Measurements from ENCODE around the gene TRPV4.

The TRPV4 gene

DNA sequence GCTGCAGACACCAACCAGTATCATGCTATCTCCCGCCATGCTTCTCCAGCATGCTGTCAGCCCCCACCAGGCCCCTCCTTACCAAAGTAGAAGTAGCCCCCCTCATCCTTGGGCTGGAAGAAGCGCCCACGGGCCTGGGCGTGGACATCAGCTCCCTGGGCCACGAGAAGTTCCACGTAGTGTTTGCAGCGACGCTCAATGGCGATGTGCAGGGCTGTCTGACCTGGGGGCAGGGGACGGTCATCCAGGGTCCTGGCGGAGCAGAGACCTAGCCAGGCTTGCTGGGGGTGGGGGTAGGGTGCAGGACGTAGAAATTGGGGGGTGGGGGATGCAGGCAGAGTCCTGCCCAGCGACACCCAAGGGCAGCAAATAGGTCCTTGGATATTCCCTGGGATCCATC is 32.7 kb downstream of the TRPV4 start (continued):
- TF ChIP-seq, protein P1, sequence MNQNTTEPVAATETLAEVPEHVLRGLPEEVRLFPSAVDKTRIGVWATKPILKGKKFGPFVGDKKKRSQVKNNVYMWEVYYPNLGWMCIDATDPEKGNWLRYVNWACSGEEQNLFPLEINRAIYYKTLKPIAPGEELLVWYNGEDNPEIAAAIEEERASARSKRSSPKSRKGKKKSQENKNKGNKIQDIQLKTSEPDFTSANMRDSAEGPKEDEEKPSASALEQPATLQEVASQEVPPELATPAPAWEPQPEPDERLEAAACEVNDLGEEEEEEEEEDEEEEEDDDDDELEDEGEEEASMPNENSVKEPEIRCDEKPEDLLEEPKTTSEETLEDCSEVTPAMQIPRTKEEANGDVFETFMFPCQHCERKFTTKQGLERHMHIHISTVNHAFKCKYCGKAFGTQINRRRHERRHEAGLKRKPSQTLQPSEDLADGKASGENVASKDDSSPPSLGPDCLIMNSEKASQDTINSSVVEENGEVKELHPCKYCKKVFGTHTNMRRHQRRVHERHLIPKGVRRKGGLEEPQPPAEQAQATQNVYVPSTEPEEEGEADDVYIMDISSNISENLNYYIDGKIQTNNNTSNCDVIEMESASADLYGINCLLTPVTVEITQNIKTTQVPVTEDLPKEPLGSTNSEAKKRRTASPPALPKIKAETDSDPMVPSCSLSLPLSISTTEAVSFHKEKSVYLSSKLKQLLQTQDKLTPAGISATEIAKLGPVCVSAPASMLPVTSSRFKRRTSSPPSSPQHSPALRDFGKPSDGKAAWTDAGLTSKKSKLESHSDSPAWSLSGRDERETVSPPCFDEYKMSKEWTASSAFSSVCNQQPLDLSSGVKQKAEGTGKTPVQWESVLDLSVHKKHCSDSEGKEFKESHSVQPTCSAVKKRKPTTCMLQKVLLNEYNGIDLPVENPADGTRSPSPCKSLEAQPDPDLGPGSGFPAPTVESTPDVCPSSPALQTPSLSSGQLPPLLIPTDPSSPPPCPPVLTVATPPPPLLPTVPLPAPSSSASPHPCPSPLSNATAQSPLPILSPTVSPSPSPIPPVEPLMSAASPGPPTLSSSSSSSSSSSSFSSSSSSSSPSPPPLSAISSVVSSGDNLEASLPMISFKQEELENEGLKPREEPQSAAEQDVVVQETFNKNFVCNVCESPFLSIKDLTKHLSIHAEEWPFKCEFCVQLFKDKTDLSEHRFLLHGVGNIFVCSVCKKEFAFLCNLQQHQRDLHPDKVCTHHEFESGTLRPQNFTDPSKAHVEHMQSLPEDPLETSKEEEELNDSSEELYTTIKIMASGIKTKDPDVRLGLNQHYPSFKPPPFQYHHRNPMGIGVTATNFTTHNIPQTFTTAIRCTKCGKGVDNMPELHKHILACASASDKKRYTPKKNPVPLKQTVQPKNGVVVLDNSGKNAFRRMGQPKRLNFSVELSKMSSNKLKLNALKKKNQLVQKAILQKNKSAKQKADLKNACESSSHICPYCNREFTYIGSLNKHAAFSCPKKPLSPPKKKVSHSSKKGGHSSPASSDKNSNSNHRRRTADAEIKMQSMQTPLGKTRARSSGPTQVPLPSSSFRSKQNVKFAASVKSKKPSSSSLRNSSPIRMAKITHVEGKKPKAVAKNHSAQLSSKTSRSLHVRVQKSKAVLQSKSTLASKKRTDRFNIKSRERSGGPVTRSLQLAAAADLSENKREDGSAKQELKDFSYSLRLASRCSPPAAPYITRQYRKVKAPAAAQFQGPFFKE (tag by site-specific recombination; IDR thresholded peaks at IDR 0.05; ENCODE audit: borderline replicate concordance): no peak
- TF ChIP-seq, protein P2, sequence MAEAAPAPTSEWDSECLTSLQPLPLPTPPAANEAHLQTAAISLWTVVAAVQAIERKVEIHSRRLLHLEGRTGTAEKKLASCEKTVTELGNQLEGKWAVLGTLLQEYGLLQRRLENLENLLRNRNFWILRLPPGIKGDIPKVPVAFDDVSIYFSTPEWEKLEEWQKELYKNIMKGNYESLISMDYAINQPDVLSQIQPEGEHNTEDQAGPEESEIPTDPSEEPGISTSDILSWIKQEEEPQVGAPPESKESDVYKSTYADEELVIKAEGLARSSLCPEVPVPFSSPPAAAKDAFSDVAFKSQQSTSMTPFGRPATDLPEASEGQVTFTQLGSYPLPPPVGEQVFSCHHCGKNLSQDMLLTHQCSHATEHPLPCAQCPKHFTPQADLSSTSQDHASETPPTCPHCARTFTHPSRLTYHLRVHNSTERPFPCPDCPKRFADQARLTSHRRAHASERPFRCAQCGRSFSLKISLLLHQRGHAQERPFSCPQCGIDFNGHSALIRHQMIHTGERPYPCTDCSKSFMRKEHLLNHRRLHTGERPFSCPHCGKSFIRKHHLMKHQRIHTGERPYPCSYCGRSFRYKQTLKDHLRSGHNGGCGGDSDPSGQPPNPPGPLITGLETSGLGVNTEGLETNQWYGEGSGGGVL (tag by site-specific recombination; IDR thresholded peaks at IDR 0.05): no peak
- no peak for TF ChIP-seq ZNF366 (tag by site-specific recombination; conservative IDR thresholded peaks at IDR 0.05)

DNA sequence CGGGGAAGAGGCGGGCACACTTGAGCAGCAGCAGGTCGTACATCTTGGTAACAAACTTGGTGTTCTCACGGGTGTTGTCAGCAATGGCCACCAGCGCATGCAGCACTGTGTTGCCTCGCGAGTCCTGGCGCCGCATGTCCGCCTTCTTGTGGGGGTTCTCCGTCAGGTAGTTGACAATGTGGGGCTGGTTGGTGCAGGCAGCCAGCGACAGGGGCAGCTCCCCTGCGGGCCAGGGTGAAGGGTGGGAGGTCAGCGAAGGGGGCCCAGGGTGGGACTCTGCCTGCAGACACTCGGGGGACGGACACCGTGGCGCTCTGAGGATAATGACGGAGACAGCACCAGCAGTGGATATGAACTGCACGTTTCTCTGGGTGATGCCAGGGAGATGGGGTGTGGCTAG is 34.5 kb downstream of the TRPV4 start:
- ChIA-PET CTCF (interaction anchor here (0.6 to 1.3 kb wide), 3 partner anchors 47 to 335 kb away, joined by 3 to 4 read pairs (median 4); no protein-coding TSS in a partner anchor), POLR2A (no interaction called here)
- no peaks in the 10 kb centered on the region for H3K36me3 ChIP-seq (ENCODE audit: control insufficient read depth in 2 of 2, insufficient read depth in 1 of 2, low read length in 2 of 2)

More for the DNA sequence above, 34.5 kb downstream of the TRPV4 start:
- Histone ChIP-seq H3K27ac (ENCODE audit: extremely low read depth, low read depth, low read length) (no peak overlapping the region), H3K4me1 (ENCODE audit: control insufficient read depth, insufficient read depth, low read length) (no peaks in the 10 kb centered on the region), H3K4me3 (ENCODE audit: low read depth, low read length) (no peak overlapping the region), H3K9me3 (ENCODE audit: control insufficient read depth, insufficient read depth, low read depth, low read length) (no peaks in the 10 kb centered on the region)
- TF ChIP-seq ZNF184 (tag by site-specific recombination; IDR thresholded peaks at IDR 0.05) (no peak), ZNF623 (tag by site-specific recombination; IDR thresholded peaks at IDR 0.05) (no peak), ZBTB17 (tag by site-specific recombination; IDR thresholded peaks at IDR 0.05) (no peak), ZNF76 (tag by site-specific recombination; IDR thresholded peaks at IDR 0.05; ENCODE audit: borderline replicate concordance, low read depth) (no peak), YY1 (tag by site-specific recombination; IDR thresholded peaks at IDR 0.05) (no peak), ZNF747 (tag by site-specific recombination; IDR thresholded peaks at IDR 0.05) (no peak), KLF9 (tag by site-specific recombination; IDR thresholded peaks at IDR 0.05; ENCODE audit: low read depth) (no peak), SP2 (tag by site-specific recombination; IDR thresholded peaks at IDR 0.05) (no peak), ZNF621 (tag by site-specific recombination; IDR thresholded peaks at IDR 0.05) (no peak), ZNF155 (tag by site-specific recombination; IDR thresholded peaks at IDR 0.05) (no peak), ZFHX2 (tag by site-specific recombination; conservative IDR thresholded peaks at IDR 0.05) (no peak)
- TF ChIP-seq, protein P3, sequence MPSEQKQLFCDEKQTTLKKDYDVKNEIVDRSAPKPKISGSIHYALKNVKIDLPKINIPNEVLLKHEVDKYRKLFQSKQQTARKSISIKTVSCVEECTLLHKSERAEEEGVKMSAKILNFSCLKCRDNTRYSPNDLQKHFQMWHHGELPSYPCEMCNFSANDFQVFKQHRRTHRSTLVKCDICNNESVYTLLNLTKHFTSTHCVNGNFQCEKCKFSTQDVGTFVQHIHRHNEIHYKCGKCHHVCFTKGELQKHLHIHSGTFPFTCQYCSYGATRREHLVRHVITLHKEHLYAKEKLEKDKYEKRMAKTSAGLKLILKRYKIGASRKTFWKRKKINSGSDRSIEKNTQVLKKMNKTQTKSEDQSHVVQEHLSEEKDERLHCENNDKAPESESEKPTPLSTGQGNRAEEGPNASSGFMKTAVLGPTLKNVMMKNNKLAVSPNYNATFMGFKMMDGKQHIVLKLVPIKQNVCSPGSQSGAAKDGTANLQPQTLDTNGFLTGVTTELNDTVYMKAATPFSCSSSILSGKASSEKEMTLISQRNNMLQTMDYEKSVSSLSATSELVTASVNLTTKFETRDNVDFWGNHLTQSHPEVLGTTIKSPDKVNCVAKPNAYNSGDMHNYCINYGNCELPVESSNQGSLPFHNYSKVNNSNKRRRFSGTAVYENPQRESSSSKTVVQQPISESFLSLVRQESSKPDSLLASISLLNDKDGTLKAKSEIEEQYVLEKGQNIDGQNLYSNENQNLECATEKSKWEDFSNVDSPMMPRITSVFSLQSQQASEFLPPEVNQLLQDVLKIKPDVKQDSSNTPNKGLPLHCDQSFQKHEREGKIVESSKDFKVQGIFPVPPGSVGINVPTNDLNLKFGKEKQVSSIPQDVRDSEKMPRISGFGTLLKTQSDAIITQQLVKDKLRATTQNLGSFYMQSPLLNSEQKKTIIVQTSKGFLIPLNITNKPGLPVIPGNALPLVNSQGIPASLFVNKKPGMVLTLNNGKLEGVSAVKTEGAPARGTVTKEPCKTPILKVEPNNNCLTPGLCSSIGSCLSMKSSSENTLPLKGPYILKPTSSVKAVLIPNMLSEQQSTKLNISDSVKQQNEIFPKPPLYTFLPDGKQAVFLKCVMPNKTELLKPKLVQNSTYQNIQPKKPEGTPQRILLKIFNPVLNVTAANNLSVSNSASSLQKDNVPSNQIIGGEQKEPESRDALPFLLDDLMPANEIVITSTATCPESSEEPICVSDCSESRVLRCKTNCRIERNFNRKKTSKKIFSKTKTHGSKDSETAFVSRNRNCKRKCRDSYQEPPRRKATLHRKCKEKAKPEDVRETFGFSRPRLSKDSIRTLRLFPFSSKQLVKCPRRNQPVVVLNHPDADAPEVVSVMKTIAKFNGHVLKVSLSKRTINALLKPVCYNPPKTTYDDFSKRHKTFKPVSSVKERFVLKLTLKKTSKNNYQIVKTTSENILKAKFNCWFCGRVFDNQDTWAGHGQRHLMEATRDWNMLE (tag by site-specific recombination; conservative IDR thresholded peaks at IDR 0.05; ENCODE audit: low read depth): no peak
- TF ChIP-seq, protein P4, sequence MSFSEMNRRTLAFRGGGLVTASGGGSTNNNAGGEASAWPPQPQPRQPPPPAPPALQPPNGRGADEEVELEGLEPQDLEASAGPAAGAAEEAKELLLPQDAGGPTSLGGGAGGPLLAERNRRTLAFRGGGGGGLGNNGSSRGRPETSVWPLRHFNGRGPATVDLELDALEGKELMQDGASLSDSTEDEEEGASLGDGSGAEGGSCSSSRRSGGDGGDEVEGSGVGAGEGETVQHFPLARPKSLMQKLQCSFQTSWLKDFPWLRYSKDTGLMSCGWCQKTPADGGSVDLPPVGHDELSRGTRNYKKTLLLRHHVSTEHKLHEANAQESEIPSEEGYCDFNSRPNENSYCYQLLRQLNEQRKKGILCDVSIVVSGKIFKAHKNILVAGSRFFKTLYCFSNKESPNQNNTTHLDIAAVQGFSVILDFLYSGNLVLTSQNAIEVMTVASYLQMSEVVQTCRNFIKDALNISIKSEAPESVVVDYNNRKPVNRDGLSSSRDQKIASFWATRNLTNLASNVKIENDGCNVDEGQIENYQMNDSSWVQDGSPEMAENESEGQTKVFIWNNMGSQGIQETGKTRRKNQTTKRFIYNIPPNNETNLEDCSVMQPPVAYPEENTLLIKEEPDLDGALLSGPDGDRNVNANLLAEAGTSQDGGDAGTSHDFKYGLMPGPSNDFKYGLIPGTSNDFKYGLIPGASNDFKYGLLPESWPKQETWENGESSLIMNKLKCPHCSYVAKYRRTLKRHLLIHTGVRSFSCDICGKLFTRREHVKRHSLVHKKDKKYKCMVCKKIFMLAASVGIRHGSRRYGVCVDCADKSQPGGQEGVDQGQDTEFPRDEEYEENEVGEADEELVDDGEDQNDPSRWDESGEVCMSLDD (tag by site-specific recombination; IDR thresholded peaks at IDR 0.05): no peak
- TF ChIP-seq, protein P5, sequence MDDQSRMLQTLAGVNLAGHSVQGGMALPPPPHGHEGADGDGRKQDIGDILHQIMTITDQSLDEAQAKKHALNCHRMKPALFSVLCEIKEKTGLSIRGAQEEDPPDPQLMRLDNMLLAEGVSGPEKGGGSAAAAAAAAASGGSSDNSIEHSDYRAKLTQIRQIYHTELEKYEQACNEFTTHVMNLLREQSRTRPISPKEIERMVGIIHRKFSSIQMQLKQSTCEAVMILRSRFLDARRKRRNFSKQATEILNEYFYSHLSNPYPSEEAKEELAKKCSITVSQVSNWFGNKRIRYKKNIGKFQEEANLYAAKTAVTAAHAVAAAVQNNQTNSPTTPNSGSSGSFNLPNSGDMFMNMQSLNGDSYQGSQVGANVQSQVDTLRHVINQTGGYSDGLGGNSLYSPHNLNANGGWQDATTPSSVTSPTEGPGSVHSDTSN (CRISPR knock-in tag; IDR thresholded peaks at IDR 0.05): no peak
